ENCODE measurements around the gene LACTBL1. TPM values are rescaled to one million over a fixed set of nuclear protein-coding genes. Genes with fewer than 3 reads are reported as not detected.

The LACTBL1 gene, protein sequence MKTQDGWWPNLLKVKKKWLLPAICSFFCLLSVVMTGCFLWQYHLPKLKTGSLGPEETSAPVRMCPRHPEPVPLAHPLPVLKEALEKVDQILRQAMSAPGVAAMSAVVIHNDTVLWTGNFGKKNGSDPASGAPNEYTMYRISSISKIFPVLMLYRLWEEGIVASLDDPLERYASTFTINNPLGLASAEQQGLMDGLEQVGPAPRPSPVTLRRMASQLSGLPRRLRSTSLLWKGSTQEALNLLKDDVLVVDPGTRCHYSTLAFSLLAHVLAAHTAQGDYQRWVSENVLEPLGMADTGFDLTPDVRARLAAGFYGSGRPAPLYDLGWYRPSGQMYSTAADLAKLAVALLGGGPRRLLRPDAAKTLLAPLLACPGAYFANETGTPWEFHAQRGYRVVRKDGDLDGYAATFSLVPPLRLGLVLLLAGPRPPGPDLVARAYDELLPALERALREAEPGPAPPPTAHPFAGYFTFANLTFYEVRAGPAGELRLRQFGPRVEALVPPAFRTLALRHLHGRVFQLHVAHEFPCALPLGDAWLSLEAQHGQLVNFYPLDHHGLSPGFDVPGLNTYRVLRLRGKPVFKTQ
- total RNA-seq, result not detected

GRCh38 chr1:22972760-22973159 is at the start of gene LACTBL1:
Gene LACTBL1, minus strand, starts transcription at chr1:22972866. Its CDS starts 550 bp downstream, at chr1:22972316.

GRCh38 chr1:23019094-23019862 is 46.6 kb upstream of the LACTBL1 start, which contains the start of gene KDM1A:
Gene KDM1A, plus strand, starts transcription at chr1:23019468. Its CDS starts 129 bp downstream, at chr1:23019597.

Other genes starting within 250 kb of the LACTBL1 start
- not detected for gene TEX46, start 43.0 kb upstream of the LACTBL1 start, total RNA-seq
- 10 to 100 TPM; 65.7 to 88.9 TPM for gene KDM1A, start 46.6 kb upstream of the LACTBL1 start, total RNA-seq
- 10 to 100 TPM; 22.4 to 29.3 TPM for gene LUZP1, start 196.0 kb upstream of the LACTBL1 start, total RNA-seq
- gene HTR1D, start 244.6 kb upstream of the LACTBL1 start, total RNA-seq, result not detected

Measured in melanocyte of skin (primary cell).